ENCODE measurements around the gene CYP4F22.
A peak's percentile ranks its signal among the peaks of the same experiment; 100 is the strongest.

Gene CYP4F22

DNA sequence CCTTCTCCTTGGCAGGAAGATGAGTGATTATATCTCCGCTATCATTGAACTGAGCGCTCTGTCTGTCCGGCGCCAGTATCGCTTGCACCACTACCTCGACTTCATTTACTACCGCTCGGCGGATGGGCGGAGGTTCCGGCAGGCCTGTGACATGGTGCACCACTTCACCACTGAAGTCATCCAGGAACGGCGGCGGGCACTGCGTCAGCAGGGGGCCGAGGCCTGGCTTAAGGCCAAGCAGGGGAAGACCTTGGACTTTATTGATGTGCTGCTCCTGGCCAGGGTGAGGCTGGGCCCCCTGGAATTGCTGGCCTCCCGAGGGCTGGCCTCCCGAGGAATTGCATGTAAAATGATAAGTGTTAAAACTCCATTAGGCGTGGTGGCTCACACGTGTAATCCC, 32.1 kb downstream of the CYP4F22 start:
- TF ChIP-seq, protein P1, sequence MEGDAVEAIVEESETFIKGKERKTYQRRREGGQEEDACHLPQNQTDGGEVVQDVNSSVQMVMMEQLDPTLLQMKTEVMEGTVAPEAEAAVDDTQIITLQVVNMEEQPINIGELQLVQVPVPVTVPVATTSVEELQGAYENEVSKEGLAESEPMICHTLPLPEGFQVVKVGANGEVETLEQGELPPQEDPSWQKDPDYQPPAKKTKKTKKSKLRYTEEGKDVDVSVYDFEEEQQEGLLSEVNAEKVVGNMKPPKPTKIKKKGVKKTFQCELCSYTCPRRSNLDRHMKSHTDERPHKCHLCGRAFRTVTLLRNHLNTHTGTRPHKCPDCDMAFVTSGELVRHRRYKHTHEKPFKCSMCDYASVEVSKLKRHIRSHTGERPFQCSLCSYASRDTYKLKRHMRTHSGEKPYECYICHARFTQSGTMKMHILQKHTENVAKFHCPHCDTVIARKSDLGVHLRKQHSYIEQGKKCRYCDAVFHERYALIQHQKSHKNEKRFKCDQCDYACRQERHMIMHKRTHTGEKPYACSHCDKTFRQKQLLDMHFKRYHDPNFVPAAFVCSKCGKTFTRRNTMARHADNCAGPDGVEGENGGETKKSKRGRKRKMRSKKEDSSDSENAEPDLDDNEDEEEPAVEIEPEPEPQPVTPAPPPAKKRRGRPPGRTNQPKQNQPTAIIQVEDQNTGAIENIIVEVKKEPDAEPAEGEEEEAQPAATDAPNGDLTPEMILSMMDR (IDR thresholded peaks at IDR 0.05; ENCODE audit: insufficient read depth, low read depth, low read length, missing control alignments), result no peak
- no peak overlapping the region for H3K4me3 ChIP-seq (ENCODE audit: low read length)
- DNase-seq (ENCODE audit: low read depth), result no peak

DNA sequence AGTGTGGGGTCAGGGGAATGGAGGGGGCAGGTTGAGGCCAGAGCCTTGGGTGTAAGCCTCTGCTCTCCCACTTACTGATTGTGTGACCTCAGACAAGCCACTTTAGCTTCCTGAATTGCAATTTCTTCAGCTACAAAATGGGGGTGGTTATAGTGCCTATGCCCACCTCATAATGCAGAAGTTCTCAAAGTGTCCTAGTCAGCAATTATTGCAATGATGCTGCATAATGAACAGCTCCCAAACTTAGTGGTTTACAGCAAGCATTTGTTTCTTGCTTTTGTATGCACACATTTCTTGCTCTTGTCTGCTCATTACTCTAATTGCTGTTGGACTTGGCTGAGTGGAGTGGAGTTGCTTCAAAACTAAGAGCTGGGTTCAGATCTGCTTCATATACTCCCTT, 36.0 kb downstream of the CYP4F22 start:
- TF ChIP-seq, protein P1 (IDR thresholded peaks at IDR 0.05; ENCODE audit: insufficient read depth, low read depth, low read length, missing control alignments), result no peak
- no peak overlapping the region for H3K4me3 ChIP-seq (ENCODE audit: low read length)
- no peak for DNase-seq (ENCODE audit: low read depth)

DNA sequence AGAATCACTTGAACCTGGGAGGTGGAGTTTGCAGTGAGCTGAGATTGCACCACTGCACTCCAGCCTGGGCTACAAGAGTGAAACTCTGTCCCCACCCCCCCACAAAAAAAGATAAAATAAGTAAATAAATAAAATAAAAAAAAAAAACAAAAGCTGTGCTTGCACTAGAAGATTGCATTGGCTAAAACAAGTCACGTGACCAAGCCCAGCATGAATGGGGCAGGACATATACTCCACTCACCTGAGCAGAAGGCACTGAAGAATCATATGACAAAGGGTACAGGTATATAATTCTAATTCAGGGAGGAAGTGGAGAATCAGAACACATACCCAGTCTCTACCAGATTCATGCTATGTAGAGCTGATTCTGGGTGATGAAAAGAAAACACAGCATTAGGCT, 36.6 kb downstream of the CYP4F22 start:
- no peak overlapping the region for H3K4me3 ChIP-seq (ENCODE audit: low read length)
- TF ChIP-seq, protein P1 (IDR thresholded peaks at IDR 0.05; ENCODE audit: insufficient read depth, low read depth, low read length, missing control alignments), result no peak
- no peak for DNase-seq (ENCODE audit: low read depth)

DNA sequence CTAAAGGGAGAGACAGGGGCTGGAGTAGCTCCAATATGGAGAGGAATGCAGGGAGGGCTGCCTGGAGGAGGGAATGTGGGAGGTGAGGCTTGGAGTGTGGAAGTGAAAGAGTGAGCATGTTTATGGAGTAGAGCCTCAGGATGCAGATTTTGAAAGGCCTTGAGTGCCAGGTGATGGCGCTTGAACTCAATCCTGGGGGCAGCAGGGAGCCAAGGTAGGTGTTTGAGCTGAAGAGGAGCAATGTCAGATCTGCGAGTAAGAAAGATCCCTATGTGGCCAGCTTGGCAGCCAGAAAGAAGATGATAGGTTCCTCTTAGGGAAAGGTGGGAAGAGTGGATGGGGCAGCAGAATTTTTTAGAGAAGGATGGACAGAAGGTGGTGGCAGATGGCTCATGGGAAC, 40.3 kb downstream of the CYP4F22 start:
- no peak overlapping the region for H3K4me3 ChIP-seq (ENCODE audit: low read length)
- no peak for DNase-seq (ENCODE audit: low read depth)
- TF ChIP-seq, protein P1 (IDR thresholded peaks at IDR 0.05; ENCODE audit: insufficient read depth, low read depth, low read length, missing control alignments), result no peak

DNA sequence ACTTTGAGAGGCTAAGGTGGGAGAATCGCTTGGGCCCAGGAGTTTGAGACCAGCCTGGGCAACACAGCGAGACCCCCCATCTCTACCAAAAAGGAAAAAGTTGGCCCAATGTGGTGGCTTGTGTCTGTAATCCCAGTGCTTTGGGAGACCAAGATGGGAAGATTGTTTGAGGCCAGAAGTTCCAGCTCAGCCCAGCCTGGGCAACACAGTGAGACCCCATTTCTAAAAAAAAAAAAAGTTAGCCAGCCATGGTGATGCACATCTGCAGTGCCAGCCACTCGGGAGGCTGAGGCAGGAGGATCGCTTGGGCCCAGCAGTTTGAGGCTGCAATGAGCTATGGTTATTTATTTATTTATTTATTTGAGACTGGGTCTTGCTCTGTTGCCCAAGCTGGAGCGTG, 41.3 kb downstream of the CYP4F22 start:
- no peak for DNase-seq (ENCODE audit: low read depth)
- no peak overlapping the region for H3K4me3 ChIP-seq (ENCODE audit: low read length)
- TF ChIP-seq, protein P1 (IDR thresholded peaks at IDR 0.05; ENCODE audit: insufficient read depth, low read depth, low read length, missing control alignments), result no peak

DNA sequence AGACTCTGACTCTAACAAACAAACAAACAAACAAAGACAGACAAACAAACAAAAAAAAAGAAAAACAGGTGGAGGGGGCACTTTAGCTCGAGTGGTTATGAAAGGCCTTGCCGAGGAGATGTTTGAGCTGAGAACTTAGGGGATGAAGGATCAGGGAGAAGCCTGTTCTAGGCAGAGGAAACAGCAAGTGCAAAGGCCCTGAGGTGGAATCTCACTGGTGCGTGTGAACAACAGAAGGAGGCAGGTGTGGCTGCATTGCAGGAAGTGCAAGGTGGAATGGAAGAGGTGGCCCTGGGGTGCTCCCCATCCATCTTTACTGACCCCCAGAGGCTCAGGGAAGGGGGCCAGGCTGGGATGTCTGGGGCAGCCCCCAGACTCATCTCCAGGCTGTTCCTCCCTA, 41.9 kb downstream of the CYP4F22 start:
- no peak overlapping the region for H3K4me3 ChIP-seq (ENCODE audit: low read length)
- DNase-seq (ENCODE audit: low read depth), result no peak
- TF ChIP-seq, protein P1 (IDR thresholded peaks at IDR 0.05; ENCODE audit: insufficient read depth, low read depth, low read length, missing control alignments), result no peak

DNA sequence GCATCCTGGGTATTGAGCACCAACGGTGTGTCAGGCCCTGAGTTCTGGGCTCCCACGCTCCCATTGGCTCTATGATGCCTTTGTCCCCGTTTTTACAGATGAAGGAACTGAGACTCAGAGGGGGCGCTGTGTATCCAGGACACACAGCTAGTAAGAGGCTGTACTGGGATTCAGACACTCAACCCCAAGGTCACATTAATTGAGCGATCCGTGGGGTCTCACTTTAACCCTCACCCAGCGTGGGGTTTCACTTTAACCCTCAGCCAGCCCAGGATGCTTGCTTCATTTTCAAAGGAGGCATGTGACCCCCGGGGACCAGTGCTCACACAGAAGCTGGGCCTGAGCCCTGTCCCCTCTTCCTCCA, 42.6 kb downstream of the CYP4F22 start:
- TF ChIP-seq, protein P1 (IDR thresholded peaks at IDR 0.05; ENCODE audit: insufficient read depth, low read depth, low read length, missing control alignments), result no peak
- DNase-seq (ENCODE audit: low read depth), result no peak
- H3K4me3 ChIP-seq (ENCODE audit: low read length), result peak overlapping the region; percentile 7
